HG02970 (cell line): ENCODE results near the gene PLSCR3.

ENCODE experiments used
- ATAC-seq: cut with Tn5 transposase; IDR thresholded peaks from one replicate; pipeline ENCODE4 v1.9.1; 2021; ENCODE audit warnings: mild to moderate bottlenecking, moderate library complexity, moderate number of reproducible peaks; ENCODE audit not compliant: unreplicated experiment, low FRiP score

The PLSCR3 gene

GRCh38 chr17:7394452-7395191 is at the start of gene PLSCR3:
PLSCR3 (minus strand) TSS chr17:7394525; CDS start chr17:7394110, 415 bp downstream.
- peak; percentile 78 for ATAC-seq

- no peak for ATAC-seq
These were observed 49.5 kb upstream of the PLSCR3 start for GRCh38 chr17:7443499-7444485.

DNA sequence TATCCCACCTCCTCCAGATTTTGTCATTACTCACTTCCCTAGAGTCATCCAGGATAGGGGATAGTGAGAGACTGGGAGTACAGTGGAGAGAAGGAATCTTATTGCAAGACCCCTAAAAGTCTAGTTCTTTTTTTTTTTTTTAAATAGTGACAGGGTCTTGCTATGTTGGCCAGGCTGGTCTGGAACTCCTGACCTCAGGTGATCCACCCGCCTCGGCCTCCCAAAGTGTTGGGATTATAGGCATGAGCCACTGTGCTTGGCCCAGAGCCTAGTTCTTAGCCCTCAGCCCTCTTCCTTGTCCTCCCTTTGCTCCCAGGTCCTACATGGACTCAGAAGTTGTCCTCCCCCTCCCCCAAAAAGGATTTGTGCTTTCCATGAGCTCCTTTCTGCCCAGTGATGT is 47.8 kb upstream of the PLSCR3 start:
- no peak for ATAC-seq

GRCh38 chr17:7441266-7441665 is 46.9 kb upstream of the PLSCR3 start:
- no peak for ATAC-seq

DNA sequence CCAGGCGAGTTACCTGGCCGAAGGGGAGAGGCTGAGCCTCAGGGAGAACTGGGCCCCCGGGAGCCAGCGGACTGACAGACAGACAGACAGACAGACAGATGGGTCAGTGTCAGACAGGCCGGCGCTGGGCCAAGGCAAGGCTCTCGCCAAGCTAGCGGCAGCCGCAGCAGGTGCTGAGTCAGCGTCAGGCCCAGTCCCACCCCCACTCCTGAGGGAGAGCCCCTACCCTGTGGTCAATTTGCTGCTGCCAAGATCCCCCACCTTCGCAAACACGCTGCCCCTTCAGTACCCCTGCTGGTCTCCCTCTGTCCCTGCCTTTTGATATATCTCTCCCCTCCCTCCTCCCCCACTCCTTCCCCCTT is 46.5 kb upstream of the PLSCR3 start:
- ATAC-seq, result no peak

DNA sequence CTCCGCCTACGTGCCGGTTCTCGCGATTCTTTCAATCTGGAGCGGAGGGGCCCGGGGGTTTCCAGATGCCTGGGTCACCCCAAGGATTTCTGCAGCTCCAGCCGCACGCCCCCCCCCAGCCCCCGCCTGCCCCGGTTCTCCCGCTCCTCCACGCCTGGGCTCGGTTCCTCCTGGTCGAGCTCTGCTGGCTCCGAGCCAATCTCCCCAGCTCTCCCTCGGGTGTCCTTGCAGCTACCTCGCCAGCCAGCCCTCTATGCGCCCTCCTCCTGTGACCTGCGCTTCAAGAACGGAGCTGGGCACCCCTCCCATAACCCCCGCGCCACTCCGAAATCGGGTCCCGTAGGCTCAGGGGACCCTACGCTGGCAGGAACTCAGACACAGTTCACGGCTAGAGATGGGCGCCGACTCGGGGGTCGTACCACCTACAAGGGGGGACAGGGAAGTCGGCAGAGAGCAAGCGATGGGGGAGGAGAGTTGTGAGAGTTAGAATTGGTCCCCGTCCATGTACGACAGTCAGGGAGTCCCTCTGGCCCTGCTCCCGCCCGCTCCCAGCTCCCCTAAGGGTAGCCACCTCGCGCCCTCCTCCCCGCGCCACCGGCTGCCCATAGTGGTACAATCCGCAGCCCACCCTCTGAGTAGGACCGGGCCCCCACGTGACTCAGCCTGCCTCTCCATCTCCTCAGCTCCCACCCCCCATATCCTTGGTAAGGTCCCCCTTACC is 45.9 kb upstream of the PLSCR3 start:
- ATAC-seq, result no peak

- ATAC-seq, result no peak
These were observed 45.3 kb upstream of the PLSCR3 start, which contains the start of gene FGF11 for GRCh38 chr17:7439462-7440112. FGF11 (plus strand) TSS chr17:7439512; CDS start chr17:7439621, 109 bp downstream.

DNA sequence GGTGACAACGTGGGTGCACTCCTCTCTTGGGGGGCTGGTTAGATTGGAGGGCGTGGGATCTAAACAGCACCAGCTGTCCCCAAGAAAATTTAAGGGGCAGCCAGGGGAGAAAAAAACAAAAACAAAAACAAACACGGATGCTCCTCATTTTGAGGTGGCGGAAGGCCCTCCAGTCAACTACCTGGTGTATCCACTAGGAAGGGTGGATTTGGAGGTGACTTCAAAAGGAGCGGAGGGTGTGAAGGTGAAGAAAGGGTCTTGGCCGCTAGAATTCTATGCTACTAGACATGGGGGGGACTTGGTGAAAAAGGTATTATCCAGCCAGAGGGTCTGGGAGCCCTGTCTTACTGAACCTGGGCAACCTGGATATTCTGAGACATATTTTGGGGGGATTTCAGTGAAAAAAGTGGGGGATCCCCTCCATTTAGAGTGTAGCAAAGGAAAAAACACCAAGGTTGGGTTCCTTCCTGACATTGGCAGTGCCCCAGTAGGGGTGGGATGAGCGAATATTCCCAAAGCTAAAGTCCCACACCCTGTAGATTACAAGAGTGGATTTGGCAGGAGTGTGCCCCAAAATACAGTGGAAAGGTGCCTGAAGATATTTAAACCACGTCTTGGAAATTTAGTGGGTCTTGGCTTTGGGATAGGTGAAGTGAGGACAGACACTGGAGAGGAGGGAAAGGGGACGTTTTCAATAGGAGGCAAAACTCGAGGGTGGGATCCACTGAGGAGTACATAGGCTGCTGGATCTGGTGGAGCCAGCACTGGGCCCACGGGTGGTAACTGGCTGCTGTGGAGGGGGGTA is 44.5 kb upstream of the PLSCR3 start:
- ATAC-seq, result no peak

GRCh38 chr17:7437950-7438614 is 43.8 kb upstream of the PLSCR3 start:
- ATAC-seq, result no peak

GRCh38 chr17:7437369-7437863 is 43.1 kb upstream of the PLSCR3 start:
- ATAC-seq, result no peak

DNA sequence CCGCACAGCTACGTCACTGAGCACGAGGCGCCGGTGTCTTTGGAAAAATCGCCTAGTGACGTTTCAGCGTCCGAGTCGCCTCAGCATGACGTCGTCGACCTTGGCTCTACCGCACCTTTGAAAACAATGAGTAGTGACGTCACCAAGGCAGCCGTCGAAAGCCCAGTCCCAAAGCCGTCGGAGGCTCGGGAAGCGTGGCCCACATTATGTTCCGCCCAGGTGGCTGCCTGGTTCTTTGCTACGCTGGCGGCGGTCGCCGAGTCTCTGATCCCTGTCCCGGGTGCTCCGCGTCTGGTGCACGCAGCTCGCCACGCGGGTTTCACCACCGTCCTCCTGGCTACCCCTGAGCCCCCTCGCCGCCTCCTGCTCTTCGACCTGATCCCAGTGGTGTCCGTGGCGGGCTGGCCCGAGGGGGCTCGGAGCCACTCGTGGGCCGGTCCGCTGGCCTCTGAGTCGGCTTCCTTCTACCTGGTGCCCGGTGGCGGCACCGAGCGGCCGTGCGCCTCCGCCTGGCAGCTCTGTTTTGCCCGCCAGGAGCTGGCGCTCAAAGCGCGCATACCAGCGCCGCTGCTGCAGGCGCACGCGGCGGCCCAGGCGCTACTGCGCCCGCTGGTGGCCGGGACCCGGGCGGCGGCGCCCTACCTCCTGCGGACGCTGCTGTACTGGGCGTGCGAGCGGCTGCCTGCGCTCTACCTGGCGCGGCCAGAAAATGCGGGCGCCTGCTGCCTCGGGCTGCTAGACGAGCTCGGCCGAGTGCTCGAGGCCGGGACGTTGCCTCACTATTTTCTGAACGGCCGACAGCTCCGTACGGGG is 42.4 kb upstream of the PLSCR3 start:
- ATAC-seq, result no peak

DNA sequence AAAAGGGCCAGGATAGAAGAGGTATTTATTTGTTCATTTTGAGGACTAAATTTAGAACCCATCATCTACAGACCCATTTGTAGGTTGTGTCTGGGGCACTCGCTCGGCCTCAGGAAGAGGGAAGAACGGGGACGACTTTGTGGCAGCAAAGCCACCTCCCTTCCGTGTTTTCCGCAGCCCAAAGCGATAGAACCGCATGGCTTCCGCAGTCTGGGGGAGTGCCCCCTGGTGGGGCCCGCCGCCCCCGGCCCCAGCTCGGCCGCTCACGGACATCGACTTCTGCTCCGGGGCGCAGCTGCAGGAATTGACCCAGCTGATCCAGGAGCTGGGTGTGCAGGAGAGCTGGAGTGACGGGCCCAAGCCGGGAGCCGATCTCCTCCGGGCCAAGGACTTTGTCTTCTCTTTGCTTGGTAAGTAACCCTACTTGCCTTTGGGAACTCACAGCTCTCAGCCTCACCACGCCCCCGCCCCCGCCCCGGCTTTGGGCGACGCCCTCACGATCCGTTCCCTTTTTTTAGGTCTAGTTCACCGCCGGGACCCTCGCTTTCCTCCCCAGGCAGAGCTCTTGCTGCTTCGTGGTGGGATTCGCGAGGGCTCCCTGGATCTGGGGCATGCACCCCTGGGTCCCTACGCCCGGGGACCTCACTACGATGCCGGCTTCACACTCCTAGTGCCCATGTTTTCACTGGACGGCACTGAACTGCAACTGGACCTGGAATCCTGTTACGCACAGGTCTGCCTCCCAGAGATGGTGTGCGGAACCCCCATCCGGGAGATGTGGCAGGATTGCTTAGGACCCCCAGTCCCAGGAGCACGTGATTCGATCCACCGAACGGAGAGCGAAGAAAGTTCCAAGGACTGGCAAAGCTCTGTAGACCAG is 41.6 kb upstream of the PLSCR3 start:
- ATAC-seq, result peak; percentile 19

- ATAC-seq, result no peak
These were observed 38.0 kb upstream of the PLSCR3 start for GRCh38 chr17:7432296-7432695.

DNA sequence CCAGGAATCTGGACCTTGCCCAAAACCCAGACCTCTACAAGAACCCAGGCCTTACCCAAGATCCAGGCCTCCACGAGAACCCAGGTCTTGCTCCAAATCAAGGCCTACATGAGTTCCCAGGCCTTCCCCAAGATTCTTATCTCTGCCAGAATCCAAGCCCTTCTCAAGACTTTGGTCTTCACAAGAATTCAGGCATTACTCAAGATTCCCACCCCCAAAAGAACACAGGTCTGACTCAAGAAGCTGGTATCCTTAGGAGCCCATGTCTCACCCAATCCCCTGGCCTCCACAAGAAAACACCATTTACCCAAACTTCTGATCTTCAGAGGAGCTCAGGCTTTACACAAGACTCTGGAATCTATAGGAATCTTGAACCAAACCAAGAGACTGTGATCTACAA is 36.9 kb upstream of the PLSCR3 start:
- no peak for ATAC-seq

DNA sequence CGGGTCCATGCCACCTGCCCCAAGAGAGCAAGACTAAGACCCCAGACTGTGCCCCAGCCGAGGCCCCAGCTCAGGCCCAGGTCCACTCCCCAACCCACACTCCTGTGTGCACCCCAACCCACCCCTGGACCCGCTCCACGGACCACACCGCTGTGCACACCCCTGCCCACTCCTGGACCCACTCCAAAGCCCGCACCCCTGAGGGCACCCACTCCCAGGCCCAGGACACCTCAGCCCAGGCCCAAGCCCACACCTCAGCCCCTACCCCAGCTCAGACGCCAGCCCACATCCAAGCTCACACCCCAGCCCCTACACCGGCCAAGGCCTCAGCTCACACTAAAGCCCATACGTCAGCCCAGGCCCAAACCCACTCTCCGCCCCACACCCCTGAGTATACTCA is 35.4 kb upstream of the PLSCR3 start:
- no peak for ATAC-seq

DNA sequence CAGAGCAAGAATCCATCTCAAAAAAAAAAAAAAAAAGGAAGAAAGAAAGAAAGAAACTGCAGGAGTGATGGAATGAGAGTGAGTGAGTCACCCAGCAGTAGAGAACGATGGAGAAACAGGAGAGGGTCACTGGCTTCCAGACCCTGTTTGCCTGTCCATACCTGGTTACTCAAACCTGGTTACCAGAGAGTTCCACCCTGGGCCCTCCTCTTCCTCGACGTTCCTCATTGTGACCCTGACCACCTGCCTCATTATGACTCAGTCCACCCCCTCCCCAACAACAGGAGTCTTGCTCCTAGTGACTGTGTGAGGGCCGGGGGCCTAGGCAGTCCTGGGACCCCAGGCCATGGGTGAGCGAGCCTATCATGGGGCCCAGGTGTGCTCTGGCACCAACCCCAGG is 34.2 kb upstream of the PLSCR3 start, which contains the start of gene SPEM3:
TSS of gene SPEM3 (plus strand) at position 301 of the 400 bp plus-strand sequence. CDS start at position 347, 46 bp downstream.
- ATAC-seq, result no peak

- ATAC-seq, result no peak
These were observed 33.2 kb upstream of the PLSCR3 start for GRCh38 chr17:7427549-7427948.
